DND-41 (cell line): ENCODE results near the gene ACOXL.
A peak's percentile ranks its signal among the peaks of the same experiment; 100 is the strongest.

ENCODE experiments used
- CTCF ChIP-seq: IDR thresholded peaks from 2 replicates; pipeline ENCODE4 v1.5.1; 2012; ENCODE audit warnings: borderline replicate concordance, low read length, moderate library complexity, mild to moderate bottlenecking; ENCODE audit not compliant: poor library complexity, severe bottlenecking; ENCODE audit errors: extremely low read depth
- EZH2 ChIP-seq: IDR thresholded peaks from 3 replicates; pipeline ENCODE4 v1.6.1; 2012; ENCODE audit warnings: borderline replicate concordance, low read depth, mild to moderate bottlenecking, moderate library complexity, low read length, inconsistent platforms; ENCODE audit not compliant: severe bottlenecking

GRCh38 chr2:111116843-111117597, 384.6 kb downstream of the ACOXL start:
- TF ChIP-seq CTCF = peak; percentile 71
- no peak for TF ChIP-seq EZH2
